COLO668 (cell line): ENCODE measurements around the gene EIF4ENIF1.
"Not testable (repeated sequence)": the region's sequence is repeated elsewhere in the genome, so short reads cannot be mapped to it uniquely, and the experiment has no call there.

Experiments
- DNase-seq: peaks from one replicate; lab custom pipeline; 2025; ENCODE audit not compliant: unreplicated experiment; lab: John Stamatoyannopoulos, UW

The EIF4ENIF1 gene

DNA sequence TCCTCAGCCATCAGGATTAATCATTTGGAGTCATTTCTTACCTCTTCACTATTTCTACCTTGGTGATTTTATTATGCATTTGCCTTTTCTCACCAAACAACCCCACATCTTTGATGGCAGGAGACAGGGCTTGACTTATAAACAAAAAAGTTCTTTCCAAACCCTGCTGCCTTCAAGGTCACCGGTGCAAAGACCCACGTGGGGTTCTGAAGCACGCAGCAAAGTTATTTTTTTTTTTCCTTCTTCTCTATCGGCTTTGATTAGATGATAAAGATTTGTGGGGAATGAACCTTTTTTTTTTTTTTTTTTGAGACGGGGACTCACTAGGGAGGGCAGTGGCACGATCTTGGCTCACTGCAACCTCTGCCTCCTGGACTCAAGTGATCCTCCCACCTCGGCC, 46.1 kb downstream of the EIF4ENIF1 start:
- no peak for DNase-seq

DNA sequence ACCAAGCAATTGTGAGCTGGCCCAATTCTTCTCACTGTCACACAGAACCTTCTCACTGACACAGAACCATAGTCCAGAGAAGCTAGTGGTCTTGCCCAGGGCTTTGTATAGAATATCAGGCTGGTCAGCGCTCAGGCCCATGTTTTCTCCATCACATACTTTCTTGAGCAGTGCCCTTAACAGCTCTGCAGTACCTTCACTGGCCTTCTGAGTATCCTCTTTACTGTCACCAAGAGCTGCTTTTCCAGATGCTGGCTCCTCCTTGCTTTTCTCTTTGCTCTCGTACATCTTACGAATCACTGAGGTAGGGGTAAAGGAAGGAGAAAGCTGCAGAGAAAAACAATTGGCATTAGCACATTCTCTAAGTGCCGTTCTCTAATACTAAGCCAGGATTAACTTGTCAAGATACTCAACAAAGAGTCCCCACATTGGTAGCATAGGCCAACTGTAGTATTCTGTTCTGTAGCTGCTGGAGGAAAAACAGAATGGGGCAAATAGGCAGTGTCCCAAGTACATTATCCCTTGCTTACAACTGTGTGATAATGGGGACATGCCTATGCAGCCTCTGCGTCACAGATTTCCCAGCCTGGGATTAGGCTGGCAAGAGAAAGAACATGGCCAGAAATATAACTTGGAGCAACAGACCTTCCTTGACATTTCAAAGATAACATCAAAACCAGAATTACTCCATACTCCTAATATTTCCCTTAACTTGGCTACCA, 46.7 kb downstream of the EIF4ENIF1 start:
- DNase-seq = no peak

DNA sequence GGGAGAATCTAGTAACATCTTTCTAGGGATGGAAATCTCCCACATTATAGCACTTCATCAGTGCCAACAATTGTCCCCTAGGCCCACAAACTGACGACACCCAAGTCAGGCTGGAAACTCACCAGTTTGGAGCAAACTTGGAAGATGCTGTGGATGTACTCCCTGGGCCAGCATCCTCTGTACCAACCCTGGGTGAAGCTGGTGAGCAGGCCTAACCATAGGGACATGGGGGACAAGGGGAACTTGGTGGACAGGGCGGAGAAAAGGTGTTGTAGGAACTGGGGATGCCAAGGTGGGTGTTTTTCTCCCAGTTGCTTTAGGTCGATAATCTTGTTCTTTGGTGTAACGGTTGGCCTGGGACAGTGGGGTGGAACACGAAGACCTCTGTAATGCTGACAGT, 48.0 kb downstream of the EIF4ENIF1 start:
- no peak for DNase-seq

DNA sequence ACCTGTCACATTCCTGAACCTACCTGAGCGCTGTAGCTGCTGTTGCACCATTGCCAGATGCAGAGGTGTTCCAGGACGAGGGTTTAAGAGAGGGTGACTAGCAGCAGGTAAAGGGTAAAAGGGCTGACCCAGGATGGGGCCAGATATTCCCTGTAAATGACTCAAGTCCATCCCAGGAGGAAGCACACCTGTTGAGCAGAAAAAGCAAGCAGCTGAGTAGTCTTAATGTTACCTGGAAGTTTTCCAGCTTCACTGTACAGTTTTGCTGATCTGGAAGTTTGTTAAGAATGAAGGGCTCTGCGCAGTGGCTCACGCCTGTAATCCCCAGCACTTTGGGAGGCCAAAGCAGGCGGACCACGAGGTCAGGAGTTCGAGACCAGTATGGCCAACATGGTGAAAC, 49.0 kb downstream of the EIF4ENIF1 start:
- DNase-seq = no peak

DNA sequence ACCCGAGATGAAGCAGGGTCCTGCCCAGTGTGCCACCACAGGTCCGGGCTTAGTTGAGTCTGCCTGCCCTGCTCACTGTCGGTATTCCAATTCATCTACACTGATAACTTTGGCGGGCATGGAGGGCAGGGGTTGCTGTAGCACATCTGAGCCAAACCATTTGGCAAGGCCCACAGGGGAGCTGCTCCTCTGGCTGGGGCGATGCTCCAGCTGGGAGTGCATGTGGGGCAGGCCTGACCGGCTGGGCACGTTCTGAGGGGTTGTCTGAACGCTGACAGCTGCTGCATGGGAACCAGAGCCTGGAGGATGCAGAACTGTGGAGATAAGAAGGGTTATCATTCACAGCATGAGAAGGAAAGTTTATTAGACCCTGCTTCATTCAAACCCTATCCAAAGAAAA, 49.8 kb downstream of the EIF4ENIF1 start:
- no peak for DNase-seq

DNA sequence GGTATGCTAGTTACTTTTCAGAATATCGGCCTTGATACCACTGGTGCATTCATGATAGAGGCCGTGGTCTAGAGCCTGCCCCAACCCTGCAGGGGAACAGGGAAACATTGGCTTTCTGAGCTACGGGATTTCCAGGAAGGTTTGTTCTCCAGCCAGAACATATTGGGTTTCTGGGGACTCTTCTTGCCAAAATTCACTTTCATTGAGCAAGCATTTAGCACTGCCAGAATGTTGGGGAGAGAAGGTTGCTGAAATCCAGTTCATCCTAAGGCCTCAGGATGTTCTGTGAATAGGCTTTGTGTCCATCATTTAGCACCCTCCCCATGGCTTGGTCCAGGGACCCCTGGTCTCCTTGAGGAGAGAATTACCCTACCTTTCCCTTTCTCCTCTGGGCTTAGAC, 53.5 kb downstream of the EIF4ENIF1 start:
- DNase-seq = no peak

DNA sequence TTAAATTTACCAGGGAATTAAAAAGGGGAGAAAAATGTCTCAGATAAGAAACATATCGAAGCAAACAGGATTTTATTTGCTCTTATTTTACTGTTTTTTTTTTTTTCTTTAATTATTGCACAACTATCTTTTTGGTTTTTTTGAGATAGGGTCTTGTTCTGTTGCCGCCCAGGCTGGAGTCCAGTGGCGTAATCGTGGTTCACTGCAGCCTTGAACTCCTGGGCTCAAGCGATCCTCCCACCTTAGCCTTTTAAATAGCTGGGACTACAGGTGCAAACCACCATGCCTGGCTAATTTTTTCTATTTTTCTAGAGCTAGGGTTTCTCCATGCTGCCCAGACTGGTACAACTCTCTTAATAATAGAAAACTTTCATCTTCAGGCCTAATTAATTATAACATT, 57.7 kb downstream of the EIF4ENIF1 start:
- DNase-seq = no peak

DNA sequence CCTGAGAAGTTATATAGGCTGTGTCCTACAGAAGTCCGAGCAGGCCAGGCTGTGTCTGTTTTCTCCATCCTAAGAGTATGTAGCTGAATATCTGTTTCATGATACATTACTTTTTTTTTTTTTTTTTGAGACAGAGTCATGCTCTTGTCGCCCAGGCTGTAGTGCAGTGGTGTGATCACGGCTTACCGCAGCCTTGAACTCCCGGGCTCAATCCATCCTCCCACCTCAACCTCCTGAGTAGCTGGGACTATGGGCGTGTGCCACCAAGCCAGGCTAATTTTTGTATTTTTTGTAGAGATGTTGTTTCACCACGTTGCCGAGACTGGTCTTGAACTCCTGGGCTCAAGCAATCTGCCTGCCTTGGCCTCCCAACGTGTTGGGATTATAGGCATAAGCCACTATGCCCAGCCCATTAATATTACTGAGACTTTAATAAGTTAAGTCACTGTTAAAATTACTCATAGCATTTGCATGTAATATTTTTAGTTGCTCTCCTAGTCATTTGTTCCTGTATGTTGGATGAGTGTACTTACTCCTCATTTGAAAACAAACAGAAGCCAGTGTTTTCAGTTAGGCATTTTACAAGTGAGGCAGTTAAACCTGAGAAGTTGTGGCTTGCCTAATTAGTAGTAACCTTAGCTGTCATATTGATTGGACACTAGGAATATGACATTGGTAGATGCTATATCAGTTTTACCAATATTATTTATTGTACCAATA, 64.2 kb downstream of the EIF4ENIF1 start:
- DNase-seq = no peak

DNA sequence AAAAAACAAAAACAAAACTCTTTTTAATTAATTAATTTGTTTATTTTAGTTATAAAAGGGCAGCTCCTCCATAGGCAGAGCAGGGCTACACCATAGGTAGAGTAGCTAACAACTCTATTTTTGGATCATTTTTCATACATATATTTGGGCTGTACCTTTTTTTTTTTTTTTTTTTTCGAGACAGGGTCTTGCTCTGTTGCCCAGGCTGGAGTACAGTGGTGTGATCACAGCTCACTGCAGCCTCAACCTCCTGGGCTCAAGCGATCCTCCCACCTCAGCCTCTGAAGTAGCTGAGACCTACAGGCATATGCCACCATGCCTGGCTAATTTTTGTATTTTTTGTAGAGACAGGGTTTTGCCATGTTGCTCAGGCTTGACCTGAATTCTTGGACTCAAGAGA, 87.3 kb downstream of the EIF4ENIF1 start:
- not testable (repeated sequence) for DNase-seq

DNA sequence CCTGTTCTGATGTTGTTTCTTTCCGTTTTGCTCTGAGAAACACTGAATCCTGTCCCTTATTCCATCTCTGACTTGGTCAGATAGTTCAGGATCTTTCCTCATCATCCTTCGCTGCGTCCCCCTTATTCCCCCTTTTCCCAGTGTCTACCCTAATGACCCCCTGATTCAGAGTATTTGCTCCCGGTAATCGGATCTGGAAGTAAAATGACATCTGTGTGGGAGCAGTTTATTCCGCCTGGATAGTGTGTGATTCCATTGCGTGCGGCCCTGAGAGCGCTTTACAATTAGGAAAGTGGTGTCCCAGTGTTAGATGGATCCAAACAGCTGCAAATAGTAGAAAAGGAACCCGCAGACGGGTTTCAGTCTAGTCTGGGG, 89.6 kb downstream of the EIF4ENIF1 start:
- DNase-seq = peak; percentile 28

DNA sequence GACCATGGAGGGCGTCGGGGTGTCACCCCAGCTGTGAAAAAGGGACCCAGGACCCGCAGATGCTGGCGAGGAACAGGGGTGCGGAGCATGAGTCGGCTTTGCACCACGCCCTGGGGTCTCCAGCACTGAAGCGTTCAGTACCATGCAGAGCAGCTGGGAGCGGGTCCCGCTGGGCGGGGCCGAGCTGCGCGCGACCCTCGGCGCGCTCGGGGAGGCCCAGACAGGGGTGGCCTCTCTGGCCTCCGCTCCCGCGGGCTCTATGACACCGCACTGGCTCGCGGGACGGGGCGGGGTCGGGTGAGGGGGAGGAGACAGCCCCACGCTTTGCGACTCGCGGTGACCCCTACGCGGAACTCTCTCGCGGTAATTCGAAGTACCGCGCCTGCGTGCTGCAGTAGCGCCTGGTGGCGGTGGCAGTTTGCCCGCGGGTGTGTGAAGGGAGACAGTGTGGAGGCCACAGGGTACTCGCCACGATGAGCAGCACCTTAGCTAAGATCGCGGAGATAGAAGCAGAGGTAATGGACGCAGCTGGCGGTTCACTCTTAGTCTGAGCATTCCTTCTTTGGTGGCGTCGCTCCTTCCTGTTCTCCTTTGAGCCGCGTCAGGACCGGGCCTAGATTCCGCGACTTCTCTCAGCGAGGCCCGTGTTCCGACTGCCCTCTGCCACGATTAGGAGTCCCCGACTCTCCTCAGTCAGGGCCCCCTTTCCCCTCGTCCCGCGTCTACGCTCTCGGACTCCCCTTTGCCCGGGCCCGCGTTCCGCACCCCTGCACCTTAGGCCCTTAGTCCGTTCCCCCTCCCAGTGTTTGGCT, 90.2 kb downstream of the EIF4ENIF1 start, which contains the start of gene DRG1:
DRG1 (plus strand) TSS at position 394 of the 812 bp plus-strand sequence; CDS start at position 474, 80 bp downstream.
- peak; percentile 97 for DNase-seq

DNA sequence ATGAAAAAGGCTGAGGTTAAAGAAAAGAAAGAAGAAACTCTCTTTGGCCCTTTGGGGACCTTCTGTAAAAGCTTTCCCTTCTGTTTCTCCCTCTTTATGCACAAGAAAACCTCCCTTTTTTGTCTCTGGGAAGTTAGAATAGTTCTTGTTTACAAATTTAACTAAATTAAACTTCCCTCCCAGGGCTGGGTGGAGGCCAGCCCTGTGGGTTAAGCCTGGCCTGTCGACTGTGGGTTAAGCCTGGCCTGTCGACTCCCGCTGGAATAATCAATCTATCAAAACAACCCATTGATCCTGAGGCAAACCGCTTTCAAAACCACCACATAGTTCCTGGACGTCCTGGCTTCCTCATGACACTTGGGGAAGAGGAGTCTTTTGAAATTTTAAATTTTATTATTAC, 91.4 kb downstream of the EIF4ENIF1 start:
- no peak for DNase-seq

DNA sequence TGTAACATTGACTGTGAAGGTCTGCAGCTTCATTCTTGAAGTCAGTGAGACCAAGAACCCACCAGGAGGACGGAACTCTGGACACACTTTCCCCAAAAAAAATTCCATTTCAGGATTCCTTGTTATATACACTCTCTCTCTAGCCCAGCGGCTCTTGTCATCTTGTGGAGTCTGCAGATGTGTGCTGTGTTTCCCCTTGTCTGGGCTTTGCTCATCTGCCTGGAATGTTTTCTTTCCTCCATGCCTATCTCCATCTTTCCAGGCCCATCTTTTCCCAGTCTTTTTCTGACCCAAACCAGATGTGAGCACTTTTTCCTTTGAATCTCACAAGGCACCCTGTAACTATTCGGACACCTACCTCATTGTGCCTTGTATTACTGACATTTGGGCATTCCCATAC, 95.3 kb downstream of the EIF4ENIF1 start:
- DNase-seq = no peak

DNA sequence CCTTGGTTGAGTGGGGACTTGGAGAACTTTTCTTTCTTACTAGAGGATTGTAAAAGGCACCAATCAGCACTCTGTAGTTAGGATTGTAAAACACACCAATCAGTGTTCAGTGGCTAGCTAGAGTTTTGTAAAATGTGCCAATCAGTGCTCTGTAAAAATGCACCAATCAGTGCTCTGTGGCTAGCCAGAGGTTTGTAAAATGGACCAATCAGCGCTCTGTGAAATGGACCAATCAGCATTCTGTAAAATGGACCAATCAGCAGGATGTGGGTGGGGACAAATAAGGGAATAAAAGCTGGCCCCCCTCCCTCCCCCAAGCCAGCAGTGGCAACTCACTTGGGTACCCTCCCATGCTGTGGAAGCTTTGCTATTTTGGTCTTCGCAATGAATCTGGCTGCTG, 95.7 kb downstream of the EIF4ENIF1 start:
- DNase-seq = no peak
